GM23248 (cell line): Measurements from ENCODE around the gene DNAAF6. TPM values are rescaled to one million over a fixed set of nuclear protein-coding genes. Genes with fewer than 3 reads are reported as not detected.

Experiments
- DNase-seq: peaks from one replicate; pipeline ENCODE4 v3.0.0-alpha.2; 2015
- H2AFZ ChIP-seq: fragments of 200-600 bp; sonication (generic); 2 replicates; pipeline ENCODE4 v1.6.1; 2016; ENCODE audit warnings: antibody characterized with exemption
- H3F3A ChIP-seq: fragments of 200-600 bp; sonication (generic); 2 replicates; pipeline ENCODE4 v1.6.1; 2016; ENCODE audit warnings: mild to moderate bottlenecking, antibody characterized with exemption, mixed run types; ENCODE audit not compliant: insufficient read depth
- H3K27ac ChIP-seq: fragments of 200-600 bp; sonication (generic); 2 replicates; pipeline ENCODE4 v1.5.1; 2016; ENCODE audit warnings: mild to moderate bottlenecking
- H3K27me3 ChIP-seq: fragments of 200-600 bp; sonication (generic); replicated peaks from 2 replicates; pipeline ENCODE4 v1.6.1; 2016; ENCODE audit warnings: mild to moderate bottlenecking; ENCODE audit not compliant: insufficient read depth
- H3K36me3 ChIP-seq: fragments of 200-600 bp; sonication (generic); 2 replicates; pipeline ENCODE4 v1.6.1; 2016; ENCODE audit warnings: low read depth, mild to moderate bottlenecking
- H3K4me1 ChIP-seq: fragments of 200-600 bp; sonication (generic); 2 replicates; pipeline ENCODE4 v1.6.1; 2016; ENCODE audit warnings: mild to moderate bottlenecking; ENCODE audit not compliant: insufficient read depth
- H3K4me2 ChIP-seq: fragments of 200-600 bp; sonication (generic); one replicate; pipeline ENCODE4 v1.6.1; 2016; ENCODE audit warnings: mild to moderate bottlenecking; ENCODE audit not compliant: unreplicated experiment
- H3K4me3 ChIP-seq: fragments of 200-600 bp; sonication (generic); 2 replicates; pipeline ENCODE4 v1.5.1; 2016; ENCODE audit warnings: mild to moderate bottlenecking
- H3K79me2 ChIP-seq: fragments of 200-600 bp; sonication (generic); 2 replicates; pipeline ENCODE4 v1.6.1; 2016; ENCODE audit warnings: mild to moderate bottlenecking; ENCODE audit not compliant: insufficient read depth
- H3K9ac ChIP-seq: fragments of 200-600 bp; sonication (generic); 2 replicates; pipeline ENCODE4 v1.6.1; 2016; ENCODE audit warnings: mild to moderate bottlenecking
- H3K9me2 ChIP-seq: fragments of 200-600 bp; sonication (generic); 2 replicates; pipeline ENCODE4 v1.6.1; 2016; ENCODE audit warnings: mixed run types, mild to moderate bottlenecking, moderate library complexity; ENCODE audit not compliant: insufficient read depth
- H3K9me3 ChIP-seq: fragments of 200-600 bp; sonication (generic); one replicate; pipeline ENCODE4 v1.6.1; 2017; ENCODE audit warnings: low read depth
- H4K20me1 ChIP-seq: fragments of 200-600 bp; sonication (generic); 2 replicates; pipeline ENCODE4 v1.6.0; 2016; ENCODE audit not compliant: insufficient read depth
- EZH2 ChIP-seq: fragments of 200-600 bp; sonication (generic); IDR thresholded peaks from 2 replicates; pipeline ENCODE4 v1.6.1; 2018; ENCODE audit warnings: antibody characterized with exemption, mild to moderate bottlenecking; ENCODE audit not compliant: insufficient read depth, poor library complexity, severe bottlenecking
- EZH2phosphoT487 ChIP-seq: fragments of 200-600 bp; sonication (generic); IDR thresholded peaks from 2 replicates; pipeline ENCODE4 v1.6.1; 2018; ENCODE audit warnings: antibody characterized with exemption, moderate library complexity, mild to moderate bottlenecking, low read depth; ENCODE audit not compliant: insufficient read depth
- WGBS, 2 experiments: methylation state at CpG; one replicate each; pipeline ENCODE4 v1.1.6; 2015 to 2017; ENCODE audit warnings: low lambda C conversion rate in 2 of 2, low coverage in 1 of 2; ENCODE audit errors: missing lambda C conversion rate in 2 of 2; 5-methylcytosine and 5-hydroxymethylcytosine counted together
- in situ Hi-C: fragments of 300-500 bp; cut with MboI; formaldehyde crosslinking; loops from 2 replicates; pipeline ENCODE4 v1.15.0; 2020
- polyA plus RNA-seq: library from polyadenylated mRNA; unstranded; fragments of >200 nt; fragmentation: Nextera tagmentation; extraction: Ambion mirVana; gene quantifications from 2 replicates; pipeline ENCODE4 v1.2.1, GENCODE V29; 2016
- total RNA-seq: library from RNA; depleted of rRNA; stranded (reverse); fragments of >200 nt; shearing (Covaris generic); gene quantifications from 2 replicates; pipeline ENCODE4 v1.2.3, GENCODE V29; 2014

The DNAAF6 gene
- total and polyA plus RNA-seq, 2 experiments from 2014 or later: not detected

DNA sequence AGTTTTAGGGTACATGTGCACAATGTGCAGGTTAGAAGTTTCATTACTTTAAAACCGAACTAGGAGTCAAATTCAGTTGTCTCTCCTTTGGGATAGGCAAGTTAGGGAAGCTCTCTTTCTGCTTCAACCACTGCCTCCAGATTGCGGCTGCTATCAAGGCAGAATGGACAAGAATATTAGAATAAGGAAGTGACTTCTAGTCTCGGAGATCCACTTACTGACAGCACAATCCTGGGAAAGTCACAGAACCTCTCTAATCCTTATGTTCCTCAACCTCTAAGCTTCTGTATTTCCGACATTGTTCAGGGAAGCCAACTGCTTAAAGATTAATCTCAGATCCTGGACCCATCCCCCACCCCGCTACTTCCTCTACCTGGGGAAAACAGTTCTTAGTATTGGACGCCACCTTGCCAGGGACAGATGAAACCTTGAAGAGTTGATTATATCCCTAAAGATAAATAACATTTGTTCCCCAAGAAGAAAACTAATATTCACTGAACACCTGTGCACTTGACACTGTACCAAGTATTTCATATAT is 2.3 kb upstream of the DNAAF6 start:
- Histone ChIP-seq H3K9me3 (no peaks in the 10 kb centered on the region), H3K27ac (no peak overlapping the region), H3K27me3 (0 out of 2 replicates have a peak, but pooled peaks cover 7% of the 10 kb centered on the region), H4K20me1 (no peaks in the 10 kb centered on the region), H3K4me3 (no peak overlapping the region), H3K79me2 (no peaks in the 10 kb centered on the region), H3F3A (no peaks in the 10 kb centered on the region), H3K36me3 (no peaks in the 10 kb centered on the region), H2AFZ (no peak overlapping the region), H3K9ac (no peak overlapping the region), H3K4me2 (no peak overlapping the region), H3K4me1 (no peaks in the 10 kb centered on the region), H3K9me2 (no peaks in the 10 kb centered on the region)
- in situ Hi-C loops: no loop called here
- TF ChIP-seq EZH2 (no peak), EZH2phosphoT487 (no peak)
- no peak for DNase-seq
- WGBS, 2 experiments: 79 to 85% methylated on average over 6 of the region's 6 CpGs

DNA sequence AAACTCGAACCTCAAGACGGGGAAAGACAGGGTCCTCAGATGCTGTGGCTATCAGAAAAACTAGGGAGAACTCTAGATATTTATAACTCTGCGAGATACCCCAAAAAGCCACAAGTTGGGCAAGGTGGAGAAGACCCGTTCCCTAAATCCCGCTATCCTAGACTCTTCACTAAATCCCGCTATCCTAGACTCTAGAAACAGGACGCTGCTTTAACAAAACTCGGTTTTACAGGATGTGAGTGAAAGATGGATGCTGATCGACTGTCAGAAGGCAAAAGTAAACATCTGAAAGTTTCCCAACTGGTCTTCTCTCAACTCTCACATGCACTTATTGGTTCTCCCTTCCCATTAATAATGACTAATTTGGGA is 270 bp downstream of the DNAAF6 start:
- Histone ChIP-seq H3K4me1 (no peaks in the 10 kb centered on the region), H3K4me3 (no peak overlapping the region), H3F3A (no peaks in the 10 kb centered on the region), H4K20me1 (no peaks in the 10 kb centered on the region), H3K27ac (no peak overlapping the region), H2AFZ (no peak overlapping the region), H3K79me2 (no peaks in the 10 kb centered on the region), H3K4me2 (no peak overlapping the region), H3K9me2 (no peaks in the 10 kb centered on the region), H3K9ac (no peak overlapping the region), H3K9me3 (no peaks in the 10 kb centered on the region), H3K36me3 (no peaks in the 10 kb centered on the region), H3K27me3 (0 out of 2 replicates have a peak, but pooled peaks cover 7% of the 10 kb centered on the region)
- in situ Hi-C loops: no loop called here
- no peak for DNase-seq
- WGBS, 2 experiments: 72 to 76% methylated on average over 9 of the region's 9 CpGs
- no peak for TF ChIP-seq EZH2
- TF ChIP-seq EZH2phosphoT487: no peak

DNA sequence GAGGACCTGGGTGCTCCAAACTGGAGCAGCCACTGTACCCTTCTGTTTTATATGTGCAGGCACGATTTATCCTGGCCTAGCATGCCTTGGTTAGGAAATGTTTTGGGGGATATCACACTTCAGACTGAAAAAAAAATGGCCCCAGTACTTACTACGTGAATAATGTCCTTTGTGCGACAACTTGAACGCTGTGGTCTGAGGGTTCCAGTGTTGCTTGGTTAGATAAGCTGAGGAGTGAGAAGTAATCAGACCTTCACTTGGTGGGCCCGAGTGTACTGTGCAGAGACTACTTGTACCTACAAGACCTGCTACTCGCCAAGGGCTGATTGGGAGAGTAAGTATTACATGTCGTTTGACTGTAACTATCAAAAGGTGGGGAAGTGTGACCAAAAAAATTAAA is 678 bp downstream of the DNAAF6 start:
- Histone ChIP-seq H3K79me2 (no peaks in the 10 kb centered on the region), H3K9me2 (no peaks in the 10 kb centered on the region), H3K9ac (no peak overlapping the region), H3K4me2 (no peak overlapping the region), H3K27me3 (0 out of 2 replicates have a peak, but pooled peaks cover 7% of the 10 kb centered on the region), H4K20me1 (no peaks in the 10 kb centered on the region), H3K36me3 (no peaks in the 10 kb centered on the region), H3F3A (no peaks in the 10 kb centered on the region), H3K27ac (no peak overlapping the region), H2AFZ (no peak overlapping the region), H3K9me3 (no peaks in the 10 kb centered on the region), H3K4me3 (no peak overlapping the region), H3K4me1 (no peaks in the 10 kb centered on the region)
- WGBS, 2 experiments: 80 to 87% methylated on average over 7 of the region's 7 CpGs
- TF ChIP-seq EZH2 (no peak), EZH2phosphoT487 (no peak)
- in situ Hi-C loops: no loop called here
- DNase-seq: no peak

GRCh38 chrX:107207943-107208342 is 1.5 kb downstream of the DNAAF6 start:
- no peak for DNase-seq
- no peak overlapping the region for H3K27ac ChIP-seq
- in situ Hi-C loops: no loop called here
- no peak overlapping the region for H2AFZ ChIP-seq
- H3K4me3 ChIP-seq: no peak overlapping the region
- H3K9me3 ChIP-seq: no peaks in the 10 kb centered on the region
- no peaks in the 10 kb centered on the region for H3K9me2 ChIP-seq
- H4K20me1 ChIP-seq: no peaks in the 10 kb centered on the region
- H3K4me1 ChIP-seq: no peaks in the 10 kb centered on the region
- no peaks in the 10 kb centered on the region for H3K36me3 ChIP-seq
- 0 out of 2 replicates have a peak, but pooled peaks cover 7% of the 10 kb centered on the region for H3K27me3 ChIP-seq
- no peak overlapping the region for H3K9ac ChIP-seq
- no peak overlapping the region for H3K4me2 ChIP-seq
- H3K79me2 ChIP-seq: no peaks in the 10 kb centered on the region
- no peaks in the 10 kb centered on the region for H3F3A ChIP-seq
- TF ChIP-seq EZH2phosphoT487 (no peak), EZH2 (no peak)
- 88 to 92% methylated on average over 9 of the region's 9 CpGs for WGBS, 2 experiments

- Histone ChIP-seq H3K9me3 (no peaks in the 10 kb centered on the region), H3K27me3 (no peaks in the 10 kb centered on the region), H3K79me2 (no peaks in the 10 kb centered on the region), H4K20me1 (no peaks in the 10 kb centered on the region), H3K9me2 (no peaks in the 10 kb centered on the region), H3K4me3 (no peak overlapping the region), H3K4me2 (no peak overlapping the region), H3K9ac (no peak overlapping the region), H3F3A (no peaks in the 10 kb centered on the region), H3K36me3 (no peaks in the 10 kb centered on the region), H3K27ac (no peak overlapping the region), H3K4me1 (no peaks in the 10 kb centered on the region), H2AFZ (no peak overlapping the region)
- in situ Hi-C loops: no loop called here
- TF ChIP-seq EZH2 (no peak), EZH2phosphoT487 (no peak)
- no peak for DNase-seq
- 43 to 55% methylated on average over 1 of the region's 1 CpG for WGBS, 2 experiments
Measured at GRCh38 chrX:107213477-107213876, 7.1 kb downstream of the DNAAF6 start.
